ENCODE measurements around the gene SCN7A. TPM values are rescaled to one million over a fixed set of nuclear protein-coding genes. Genes with fewer than 3 reads are reported as not detected.
A peak's percentile ranks its signal among the peaks of the same experiment; 100 is the strongest.

Gene SCN7A
- polyA plus RNA-seq, 2 of the 4 experiments (the other 2 are of a cell fraction), result not detected

- Histone ChIP-seq H3K9me3 (no peaks in the 10 kb centered on the region), H3K4me3 (peak overlapping the region; percentile 28; the same call in 1 of the 3 replicates), H3K27ac (peak overlapping the region; percentile 72 to 76), H3K4me2 (peak overlapping the region; percentile 81), H3K4me1 (peaks cover 58% of the 10 kb centered on the region)
- TF ChIP-seq SREBF2 (IDR thresholded peaks at IDR 0.05), result no peak
- TF ChIP-seq ZSCAN20 (CRISPR knock-in tag; IDR thresholded peaks at IDR 0.05), result no peak
- no peak for TF ChIP-seq TP53 (CRISPR knock-in tag; IDR thresholded peaks at IDR 0.05)
- ChIA-PET POLR2A (interaction anchor here (2.5 kb wide), 1 partner anchor 10 kb away, joined by 13 read pairs; the partner anchor contains the start of gene SCN9A), CTCF (interaction anchor here (1.8 kb wide), 1 partner anchor 53 kb away, joined by 6 read pairs; no protein-coding TSS in a partner anchor)
- FAIRE-seq (no peak), DNase-seq (ENCODE audit: low read depth in 1 of 2, low spot score in 1 of 2) (peak in 1 of 2 experiments; percentile 24), ATAC-seq (peak in 1 of 2 experiments; percentile 52; a peak in 3 of 6 replicates)
- 35% methylated on average over 6 of the region's 6 CpGs for WGBS (ENCODE audit: missing lambda C conversion rate)
Measured at GRCh38 chr2:166365803-166366420, 128.1 kb downstream of the SCN7A start.

DNA sequence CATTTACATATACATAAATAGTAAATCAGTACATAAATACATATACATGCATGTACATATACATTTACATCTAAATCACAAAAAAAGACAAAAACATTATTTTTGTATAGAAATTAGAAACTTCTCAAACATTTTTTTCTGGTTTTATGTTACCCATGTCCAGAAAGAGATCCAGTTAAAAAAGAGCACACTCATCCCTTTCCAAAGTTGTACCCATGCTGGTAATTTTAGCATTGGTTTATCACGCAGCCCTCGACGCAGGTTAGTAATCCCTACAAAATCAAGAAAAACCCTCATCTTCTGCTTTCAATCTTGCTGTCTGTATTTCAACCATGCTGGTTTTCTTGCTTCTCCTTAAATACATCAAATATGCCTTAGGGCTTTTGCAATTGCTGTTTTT, 128.8 kb downstream of the SCN7A start:
- DNase-seq (ENCODE audit: low read depth in 1 of 2, low spot score in 1 of 2) (no peak), FAIRE-seq (no peak), ATAC-seq (no peak)
- 71% methylated on average over 3 of the region's 3 CpGs for WGBS (ENCODE audit: missing lambda C conversion rate)
- ChIA-PET CTCF (no interaction called here), POLR2A (interaction anchor here (2.5 kb wide), 1 partner anchor 11 kb away, joined by 13 read pairs; the partner anchor contains the start of gene SCN9A)
- Histone ChIP-seq H3K4me2 (peak overlapping the region; percentile 81), H3K4me3 (peak overlapping the region; percentile 28; the same call in 2 of the 3 replicates), H3K27ac (peak overlapping the region; percentile 72 to 76), H3K9me3 (no peaks in the 10 kb centered on the region), H3K4me1 (peaks cover 53% of the 10 kb centered on the region)
- TF ChIP-seq E2F6 (IDR thresholded peaks at IDR 0.05; ENCODE audit: borderline replicate concordance, low read depth), result no peak
- TF ChIP-seq RCOR1 (IDR thresholded peaks at IDR 0.05; ENCODE audit: low read depth, low read length), result no peak
- TF ChIP-seq, protein P1, sequence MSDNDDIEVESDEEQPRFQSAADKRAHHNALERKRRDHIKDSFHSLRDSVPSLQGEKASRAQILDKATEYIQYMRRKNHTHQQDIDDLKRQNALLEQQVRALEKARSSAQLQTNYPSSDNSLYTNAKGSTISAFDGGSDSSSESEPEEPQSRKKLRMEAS (IDR thresholded peaks at IDR 0.05), result no peak
- no peak for TF ChIP-seq KDM1A (IDR thresholded peaks at IDR 0.05; ENCODE audit: low read depth)
- no peak for TF ChIP-seq CHD2 (IDR thresholded peaks at IDR 0.05; ENCODE audit: low read length, partially characterized antibody)
- no peak for TF ChIP-seq NPAS2 (CRISPR knock-in tag; IDR thresholded peaks at IDR 0.05; ENCODE audit: borderline replicate concordance)
- no peak for TF ChIP-seq CEBPB (IDR thresholded peaks at IDR 0.05)

DNA sequence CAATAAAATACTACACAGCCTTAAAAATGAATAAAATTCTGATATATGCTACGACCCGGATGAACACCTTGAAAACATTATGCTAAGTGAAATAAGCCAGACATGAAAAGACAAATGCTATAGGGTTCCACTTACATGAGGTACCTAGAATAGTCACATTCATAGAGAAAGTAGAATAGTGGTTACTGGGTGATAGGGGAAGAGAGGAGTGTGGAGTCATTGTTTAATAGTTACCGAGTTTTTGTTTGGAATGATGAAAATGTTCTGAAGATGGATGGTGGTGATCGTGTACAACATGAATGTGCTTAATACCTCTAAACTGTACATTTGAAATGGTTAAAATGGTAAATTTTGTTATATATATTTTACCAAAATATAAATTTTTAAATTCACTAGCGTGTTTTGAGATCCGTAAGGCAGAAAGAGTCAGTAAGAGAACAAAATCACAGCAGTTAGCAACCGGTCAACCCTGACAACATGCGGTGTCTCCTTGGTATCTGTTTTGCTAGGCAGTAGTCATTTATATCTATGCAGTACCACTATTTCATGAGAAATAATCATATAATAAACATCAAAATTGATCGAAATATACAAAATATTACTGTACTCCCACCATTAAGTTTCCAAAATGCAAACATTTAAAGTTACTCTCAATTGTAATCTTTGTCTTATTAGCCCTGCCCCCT, 129.4 kb downstream of the SCN7A start:
- CTCF ChIA-PET, result no interaction called here
- FAIRE-seq (no peak), ATAC-seq (peak; percentile 74 to 79; a peak in 5 of 6 replicates), DNase-seq (ENCODE audit: low read depth in 1 of 2, low spot score in 1 of 2) (peak in 1 of 2 experiments; percentile 35)
- Histone ChIP-seq H3K4me3 (peak overlapping the region; percentile 28), H3K4me2 (peak overlapping the region; percentile 81), H3K9me3 (no peaks in the 10 kb centered on the region), H3K4me1 (peaks cover 51% of the 10 kb centered on the region), H3K27ac (peak overlapping the region; percentile 72 to 76)
- POLR2A ChIA-PET, result no interaction called here
- WGBS (ENCODE audit: missing lambda C conversion rate), result 23% methylated on average over 9 of the region's 9 CpGs
- TF ChIP-seq FOXS1 (CRISPR knock-in tag; IDR thresholded peaks at IDR 0.05), result no peak
- TF ChIP-seq JUNB (IDR thresholded peaks at IDR 0.05), result no peak
- TF ChIP-seq, protein P1 (IDR thresholded peaks at IDR 0.05), result no peak
- no peak for TF ChIP-seq SREBF2 (IDR thresholded peaks at IDR 0.05)
- TF ChIP-seq KDM1A (IDR thresholded peaks at IDR 0.05; ENCODE audit: low read depth), result no peak
- TF ChIP-seq TFCP2L1 (CRISPR knock-in tag; IDR thresholded peaks at IDR 0.05), result no peak
- no peak for TF ChIP-seq RARB (CRISPR knock-in tag; IDR thresholded peaks at IDR 0.05)
- TF ChIP-seq, protein P2, sequence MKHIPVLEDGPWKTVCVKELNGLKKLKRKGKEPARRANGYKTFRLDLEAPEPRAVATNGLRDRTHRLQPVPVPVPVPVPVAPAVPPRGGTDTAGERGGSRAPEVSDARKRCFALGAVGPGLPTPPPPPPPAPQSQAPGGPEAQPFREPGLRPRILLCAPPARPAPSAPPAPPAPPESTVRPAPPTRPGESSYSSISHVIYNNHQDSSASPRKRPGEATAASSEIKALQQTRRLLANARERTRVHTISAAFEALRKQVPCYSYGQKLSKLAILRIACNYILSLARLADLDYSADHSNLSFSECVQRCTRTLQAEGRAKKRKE (CRISPR knock-in tag; IDR thresholded peaks at IDR 0.05; ENCODE audit: low read depth), result no peak
- TF ChIP-seq FOSL2 (IDR thresholded peaks at IDR 0.05), result no peak
- TF ChIP-seq FOSL2 (CRISPR knock-in tag; IDR thresholded peaks at IDR 0.05), result no peak
- no peak for TF ChIP-seq E2F6 (IDR thresholded peaks at IDR 0.05; ENCODE audit: borderline replicate concordance, low read depth)

Data from A549 (cell line).